HG03280 (cell line): Measurements from ENCODE around the gene LINC01488.

Source experiments
- ATAC-seq: cut with Tn5 transposase; IDR thresholded peaks from one replicate; pipeline ENCODE4 v1.9.1; 2021; ENCODE audit warnings: mild to moderate bottlenecking, moderate library complexity; ENCODE audit not compliant: unreplicated experiment

Gene LINC01488

DNA sequence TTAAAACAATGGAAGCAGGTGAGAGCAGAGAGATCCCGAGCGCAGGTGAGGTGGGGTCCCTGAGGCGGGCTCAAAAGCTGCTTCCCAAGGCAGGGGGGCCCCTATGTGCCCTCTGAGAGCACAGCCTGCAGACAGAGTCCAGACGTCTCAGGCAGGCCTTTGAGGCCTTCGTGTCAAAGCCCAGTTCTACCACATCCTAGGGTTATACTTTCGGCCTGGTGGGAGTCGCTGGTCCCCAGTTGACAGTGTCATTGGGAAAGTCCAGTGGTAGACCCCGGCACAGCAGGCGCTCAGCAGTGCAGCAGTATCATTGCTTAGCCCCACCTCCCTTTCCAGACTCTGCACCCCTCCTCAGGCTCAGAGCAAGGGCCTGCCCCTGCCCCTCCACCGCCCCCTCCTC, 9.1 kb downstream of the LINC01488 start:
- no peak for ATAC-seq

DNA sequence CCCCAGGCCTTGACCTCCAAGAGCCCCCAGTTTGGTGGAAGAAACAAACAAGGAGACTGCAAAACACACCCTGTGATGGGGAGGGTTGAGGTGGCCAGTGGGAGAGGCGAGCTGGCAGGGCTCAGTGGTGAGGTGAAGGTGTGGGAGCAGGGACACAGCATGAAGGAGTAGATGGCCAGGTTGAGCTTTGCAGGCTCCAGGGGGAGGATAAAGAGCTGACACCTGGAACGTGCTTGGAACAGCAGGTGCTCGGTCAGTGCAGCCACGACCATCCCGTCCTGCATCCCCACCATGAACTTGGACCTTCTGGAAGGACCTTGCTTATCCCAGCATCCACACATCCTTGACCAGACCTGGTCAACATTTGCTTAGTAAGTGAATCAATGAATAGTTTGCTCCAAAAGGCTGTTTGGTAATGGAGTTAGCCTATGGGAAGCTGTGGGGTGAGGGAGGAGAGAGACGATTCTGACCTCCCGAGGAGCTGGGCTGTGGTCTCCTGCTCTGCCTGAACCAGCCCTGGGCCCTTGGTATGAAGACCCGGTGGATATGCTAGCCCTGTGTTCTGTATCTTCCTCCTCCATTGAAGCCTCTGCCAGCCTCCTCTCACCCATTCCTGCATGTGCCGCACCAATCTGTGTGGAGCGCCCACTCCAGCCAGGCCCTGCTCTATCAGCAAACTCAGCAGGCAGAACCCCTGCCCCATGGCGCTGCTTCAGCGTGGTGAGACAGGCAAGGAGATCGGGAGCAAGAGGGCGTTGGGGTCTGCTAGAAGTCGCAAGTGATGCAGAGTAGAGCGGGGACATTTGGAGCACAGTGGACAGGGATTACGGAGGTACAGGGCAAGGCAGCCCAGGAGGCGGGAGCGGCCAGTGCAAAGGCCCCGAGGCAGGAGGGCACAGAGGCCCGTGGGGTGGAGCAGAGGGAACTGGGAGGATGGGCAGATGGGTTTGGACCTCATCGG, 9.9 kb downstream of the LINC01488 start:
- no peak for ATAC-seq

DNA sequence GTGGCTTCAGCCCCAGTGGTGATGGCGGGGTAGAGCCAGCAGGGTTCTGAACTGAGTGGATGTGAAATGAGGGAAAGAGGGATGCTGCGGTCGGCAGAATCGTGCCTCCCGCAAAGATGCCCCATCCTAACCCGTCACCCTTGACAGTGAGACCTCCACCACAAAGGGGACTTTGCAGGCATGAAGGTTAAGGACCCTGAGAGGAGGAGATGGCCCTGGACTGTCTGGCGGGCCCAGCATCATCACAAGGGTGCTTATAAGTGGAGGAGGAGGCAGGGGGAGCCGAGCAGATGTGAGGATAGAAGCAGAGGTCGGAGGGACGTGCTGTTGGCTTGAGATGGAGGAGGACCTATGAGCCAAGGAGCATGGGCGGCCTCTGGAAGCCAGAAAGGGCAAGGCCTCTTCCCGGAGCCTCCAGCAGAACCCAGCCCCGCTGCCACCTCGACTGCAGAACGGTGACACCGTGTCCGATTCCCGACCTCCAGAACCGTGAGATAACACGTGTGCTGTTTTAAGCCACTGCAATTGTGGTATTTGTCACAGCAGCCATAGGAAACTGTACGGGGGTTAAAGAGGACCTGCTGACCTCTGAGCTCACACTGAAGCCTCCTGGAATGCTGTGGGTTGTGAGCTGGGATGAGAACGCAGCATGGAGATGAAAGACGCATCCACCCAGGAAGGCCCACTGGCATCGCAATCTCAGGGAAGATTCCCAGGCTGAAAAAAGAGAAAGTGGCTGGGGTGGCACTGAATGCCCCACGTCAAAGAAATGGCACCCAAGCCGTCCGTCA, 10.9 kb downstream of the LINC01488 start:
- no peak for ATAC-seq

DNA sequence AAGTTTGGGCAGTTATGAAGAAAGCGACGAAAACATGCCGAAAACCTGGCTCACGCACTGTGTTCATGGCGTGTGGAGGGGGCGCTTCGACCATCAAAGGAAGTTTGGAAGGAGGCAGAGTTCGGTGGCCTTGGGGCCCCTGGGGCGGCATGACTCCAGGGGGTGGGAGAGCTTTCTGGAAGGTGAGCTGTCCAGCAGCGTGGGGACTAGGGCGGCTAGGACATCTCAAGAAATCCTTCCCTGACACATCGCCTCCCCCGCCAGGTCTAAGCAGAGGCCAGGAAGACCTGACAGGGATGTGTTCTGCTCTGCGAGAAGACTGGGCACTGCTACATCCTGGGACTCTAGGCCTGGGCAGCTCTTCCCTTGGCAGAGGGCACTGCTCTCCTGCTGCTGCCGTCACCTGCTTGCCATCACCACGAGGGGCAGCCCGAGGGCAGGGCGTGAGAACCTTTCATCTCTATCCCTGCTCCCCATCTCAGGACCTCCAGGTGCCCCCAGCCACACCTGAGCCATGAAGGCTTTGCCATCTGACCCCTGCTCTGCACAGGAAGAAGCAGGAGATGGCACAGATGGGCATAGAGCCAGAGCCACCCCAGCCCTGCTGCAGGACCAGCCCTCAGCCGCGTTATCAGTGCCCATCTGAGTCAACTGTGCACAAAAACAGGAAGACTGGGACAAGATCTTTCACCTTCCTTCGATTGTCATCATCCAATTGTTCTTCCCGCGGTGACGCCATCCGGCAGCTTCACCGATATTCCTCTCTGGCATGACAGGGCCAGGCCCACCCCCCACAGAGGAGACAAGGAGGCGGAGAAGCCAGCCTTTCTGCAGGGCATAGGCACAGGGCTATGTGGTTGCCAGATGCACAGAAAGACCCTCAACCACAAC, 12.7 kb downstream of the LINC01488 start:
- no peak for ATAC-seq

DNA sequence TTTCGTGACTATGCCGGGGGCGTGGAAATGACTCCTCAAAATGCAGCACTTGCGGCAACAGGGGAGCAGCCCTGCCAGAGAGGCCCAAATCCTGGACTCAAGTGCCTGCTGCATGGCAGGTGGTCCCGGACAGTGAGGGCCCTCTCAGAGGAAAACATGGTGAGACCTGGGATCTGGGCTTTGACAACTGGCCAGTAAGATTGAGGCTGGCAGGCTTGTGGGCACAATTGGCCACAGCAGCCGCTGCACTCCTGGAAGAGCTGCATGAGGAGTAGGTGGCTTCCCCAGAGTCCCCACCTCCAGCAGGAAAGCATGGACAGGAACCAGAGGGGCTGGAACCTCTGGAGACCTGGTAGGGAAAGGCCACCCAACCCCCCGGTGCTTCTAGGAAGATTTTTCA, 13.4 kb downstream of the LINC01488 start:
- ATAC-seq: no peak

DNA sequence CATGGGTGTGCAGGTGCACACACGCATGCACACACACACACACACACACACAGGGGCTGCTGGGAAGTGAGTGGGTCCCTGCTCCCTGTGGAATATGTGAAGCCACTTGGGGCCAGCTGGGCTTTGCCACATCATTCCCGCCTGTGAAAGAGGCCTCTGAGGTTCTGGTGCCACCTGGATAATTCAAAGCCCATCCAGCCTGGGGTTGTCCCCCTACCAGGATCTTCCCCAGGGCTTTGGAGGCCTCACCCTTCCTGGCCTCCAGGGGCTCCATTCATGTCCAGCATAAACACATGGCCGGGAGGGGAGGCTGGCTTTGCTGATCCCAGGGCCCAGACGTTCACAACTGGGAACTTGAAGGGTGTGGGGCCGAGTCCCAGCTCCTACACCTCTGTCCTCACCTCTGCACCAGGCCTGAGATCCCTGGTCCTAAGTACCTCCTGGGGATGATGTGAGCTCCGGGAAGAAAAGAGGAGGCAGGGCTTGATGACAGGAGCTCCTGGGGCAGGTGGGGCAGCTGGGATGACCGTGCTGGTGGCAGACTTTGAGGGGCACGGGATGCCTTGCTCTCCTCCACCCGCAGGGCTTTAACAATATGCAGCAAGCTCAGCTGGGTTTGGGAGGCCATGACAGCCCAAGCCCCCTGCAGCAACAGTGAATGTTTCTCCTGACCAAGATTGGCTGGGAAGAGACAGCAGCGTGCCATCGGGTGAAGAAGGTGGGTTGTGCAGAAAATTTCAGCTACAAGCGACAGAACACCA, 14.2 kb downstream of the LINC01488 start:
- no peak for ATAC-seq

DNA sequence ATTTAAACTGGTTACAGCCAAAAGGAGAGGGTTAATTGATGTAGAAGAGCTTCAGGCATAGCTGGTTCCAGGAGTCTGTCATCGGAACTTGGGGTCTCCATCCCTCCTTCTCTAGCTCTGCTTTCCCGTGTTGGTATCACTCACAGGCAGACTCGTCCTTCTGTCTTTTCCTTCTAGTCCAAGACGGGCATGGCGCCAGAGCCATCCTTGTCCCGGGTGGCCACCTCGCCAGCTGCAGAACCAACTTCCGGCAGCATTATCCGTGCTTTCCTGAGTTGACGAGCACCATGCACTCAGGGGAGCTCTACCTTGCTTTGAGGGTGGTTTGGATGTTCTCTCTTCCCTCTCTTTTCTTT, 14.7 kb downstream of the LINC01488 start:
- no peak for ATAC-seq

DNA sequence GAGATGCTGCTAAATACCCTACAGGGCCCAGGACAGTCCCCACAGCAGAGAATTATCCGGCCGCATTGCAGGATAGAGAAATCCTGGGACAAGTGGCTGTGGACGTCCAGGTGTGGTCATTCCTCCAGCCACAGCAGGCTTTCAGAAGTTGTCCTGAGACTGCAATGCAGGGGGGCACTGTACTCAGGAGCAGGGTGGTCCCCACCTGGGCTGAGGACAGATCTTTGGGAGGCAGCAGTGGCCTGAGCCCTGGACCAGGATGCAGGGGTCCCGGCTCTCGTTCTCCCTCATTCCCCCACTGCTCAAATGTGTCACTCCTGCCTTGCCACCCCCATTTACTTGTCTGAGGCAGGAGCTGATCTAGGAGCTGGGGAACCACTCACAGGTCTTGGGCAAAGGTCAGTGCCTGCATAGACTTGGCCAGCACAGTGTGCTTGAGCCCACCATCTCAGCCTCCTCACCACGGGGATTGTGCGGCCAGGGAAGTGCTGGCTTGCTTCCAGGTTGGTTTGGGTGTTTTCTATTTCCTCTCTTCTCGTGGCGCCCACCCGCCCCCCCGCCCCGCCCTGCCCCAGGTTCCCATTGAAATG, 15.3 kb downstream of the LINC01488 start:
- ATAC-seq: no peak

DNA sequence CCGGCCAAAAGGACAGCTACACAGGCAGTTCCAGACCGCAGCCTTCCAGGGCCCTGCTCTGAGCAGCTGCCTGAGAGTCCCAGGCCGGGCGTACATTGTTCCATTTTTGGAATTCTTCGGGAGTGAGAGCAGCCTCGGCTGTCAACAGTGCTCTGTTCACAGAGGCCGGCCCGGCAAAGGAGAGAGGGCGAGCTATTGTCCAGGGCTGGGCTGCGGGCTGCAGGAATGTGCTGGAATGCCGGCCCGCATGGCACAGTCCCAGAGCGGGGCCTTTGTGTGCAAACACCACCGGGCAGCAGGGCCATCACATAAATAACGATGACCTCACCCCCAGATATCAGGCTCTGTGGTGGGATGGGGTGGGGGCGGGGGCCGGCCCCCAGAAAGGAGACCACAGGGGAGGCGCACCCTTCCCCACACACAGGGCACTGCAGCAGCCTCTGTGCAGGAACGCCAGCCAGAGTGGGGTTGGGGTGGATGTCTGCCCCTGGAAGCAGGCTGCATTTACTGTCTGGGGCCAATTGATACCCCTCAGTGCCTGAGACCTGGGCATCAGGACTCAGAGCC, 15.8 kb downstream of the LINC01488 start:
- ATAC-seq: no peak

DNA sequence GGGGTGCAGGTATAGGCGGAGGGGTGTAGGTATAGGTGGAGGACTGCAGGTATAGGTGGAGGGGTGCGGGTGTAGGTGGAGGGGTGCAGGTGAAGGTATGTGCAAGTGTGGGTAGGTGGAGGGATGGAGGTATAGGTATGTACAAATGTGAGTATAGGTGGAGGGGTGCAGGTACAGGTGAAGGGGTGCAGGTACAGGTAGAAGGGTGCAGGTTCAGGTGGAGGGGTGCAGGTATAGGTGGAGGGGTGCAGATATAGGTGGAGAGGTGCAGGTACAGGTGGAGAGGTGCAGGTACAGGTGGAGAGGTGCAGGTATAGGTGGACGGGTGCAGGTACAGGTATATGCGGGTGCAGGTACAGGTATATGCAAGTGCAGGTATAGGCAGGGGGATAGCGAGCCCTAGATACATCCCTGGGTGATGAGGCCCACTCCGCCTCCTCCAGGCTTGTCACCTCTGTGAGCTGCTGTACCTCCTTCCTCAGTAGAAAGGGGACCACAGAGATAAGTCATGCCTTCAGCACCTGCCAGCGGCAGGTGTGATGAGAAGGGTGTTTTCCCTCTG, 17.2 kb downstream of the LINC01488 start:
- no peak for ATAC-seq

DNA sequence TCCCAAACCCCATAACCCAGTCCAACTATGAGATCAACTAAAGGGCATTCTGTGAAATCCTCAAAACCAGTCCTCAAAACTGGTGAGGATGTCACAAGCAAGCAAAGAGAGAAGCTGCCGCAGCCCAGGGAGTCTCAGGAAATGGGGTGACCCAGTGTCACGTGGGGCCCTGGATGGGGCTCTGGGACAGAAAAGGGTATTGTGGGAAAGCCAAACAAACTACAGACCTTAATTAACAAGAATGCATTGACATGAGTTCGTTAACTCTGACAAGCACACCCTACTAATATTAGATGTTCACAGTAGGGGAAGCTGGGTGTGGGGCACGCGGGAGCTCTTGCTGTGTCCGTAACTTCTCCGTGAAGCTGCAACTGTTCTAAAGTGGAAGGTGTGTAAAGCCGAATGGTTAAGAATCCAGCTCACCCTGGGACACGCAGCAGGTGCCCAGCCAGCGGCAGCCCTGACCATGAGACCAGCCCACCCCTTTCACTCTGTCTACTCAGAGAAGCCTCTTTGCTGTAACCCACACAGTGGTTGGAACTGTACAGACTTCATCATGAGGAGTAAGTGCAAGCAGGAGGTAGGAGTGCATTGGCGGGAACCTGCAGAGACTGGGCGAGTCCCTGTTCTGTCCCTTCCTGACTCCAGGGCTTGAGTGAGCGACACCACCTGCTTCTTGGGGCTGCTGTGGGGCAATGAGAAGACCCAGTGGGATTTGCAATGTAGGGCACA, 17.9 kb downstream of the LINC01488 start:
- ATAC-seq: no peak

DNA sequence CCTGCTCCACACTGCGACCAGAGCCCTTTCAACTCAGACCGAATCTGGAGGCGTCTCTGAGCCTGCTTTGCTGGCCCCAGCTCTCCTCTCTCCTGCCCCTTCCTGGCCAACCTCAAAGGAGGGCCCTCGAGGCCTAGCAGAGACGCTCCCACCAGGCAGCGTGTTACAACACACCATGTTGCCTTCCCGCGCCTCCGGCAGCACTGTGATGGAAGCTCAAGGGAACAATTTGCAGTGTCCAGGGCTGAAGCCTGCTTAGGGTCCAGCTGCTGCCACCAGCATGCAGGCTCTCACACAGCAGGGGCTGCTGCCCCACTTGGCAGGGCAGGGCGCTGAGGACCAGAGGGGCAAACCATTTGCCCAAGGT, 18.4 kb downstream of the LINC01488 start:
- ATAC-seq: no peak

DNA sequence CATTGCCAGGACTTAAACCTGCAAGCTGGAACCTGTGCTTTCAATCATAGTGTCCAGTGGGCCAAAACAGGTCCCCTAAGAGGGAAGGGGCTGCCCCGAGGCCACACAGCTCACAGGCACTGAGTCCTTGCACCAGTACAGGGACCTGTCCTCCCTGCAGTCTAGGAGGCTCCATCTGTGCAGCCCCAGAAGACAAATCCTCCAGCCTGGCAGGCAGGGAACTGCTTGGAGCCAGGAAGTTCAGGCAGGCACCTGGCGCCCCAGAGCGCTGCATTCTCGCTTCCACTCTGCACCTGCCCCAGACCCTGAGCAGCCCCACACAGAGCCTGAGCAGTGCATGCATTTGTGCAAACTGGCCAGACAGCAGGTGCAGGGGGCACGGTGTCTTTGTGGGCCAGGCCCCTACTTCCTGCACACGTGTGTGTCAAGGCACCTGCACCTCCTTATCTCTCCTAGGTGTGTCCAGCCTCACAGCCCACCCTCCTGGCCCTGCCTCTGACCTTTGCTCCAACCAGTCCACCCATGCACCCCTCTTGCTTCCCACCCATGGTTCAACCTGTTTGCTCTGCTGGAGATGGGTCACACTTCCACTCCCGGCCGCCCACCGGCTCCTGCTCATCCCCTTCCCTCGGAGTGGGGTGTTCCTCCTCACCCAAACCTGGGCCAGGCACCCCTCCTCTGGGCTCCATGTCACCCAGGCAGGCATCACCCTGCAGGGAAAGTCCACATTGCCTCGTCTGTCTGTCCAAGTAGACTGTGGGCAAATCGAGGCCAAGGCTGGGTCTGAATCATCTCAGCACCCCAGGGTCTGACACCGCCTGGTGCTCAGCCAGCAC, 19.0 kb downstream of the LINC01488 start:
- ATAC-seq: no peak

DNA sequence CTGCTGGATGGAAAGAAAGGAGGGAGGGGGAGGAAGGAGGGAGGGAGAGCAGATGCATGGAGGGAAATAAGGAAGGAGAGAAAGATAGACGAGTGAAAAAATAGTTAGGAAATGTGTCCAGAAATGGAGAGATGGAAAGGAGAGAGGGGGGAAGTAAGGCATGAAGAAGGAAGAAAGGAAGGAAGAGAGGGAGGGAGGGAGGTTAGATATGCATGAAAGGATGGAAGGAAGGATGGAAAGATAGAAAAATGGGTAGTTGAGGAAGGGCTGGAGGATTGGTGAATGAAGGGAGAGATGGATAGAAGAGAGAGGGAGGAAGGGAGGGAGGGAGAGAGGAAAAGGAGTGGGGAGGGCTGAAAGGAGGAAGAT, 19.6 kb downstream of the LINC01488 start:
- ATAC-seq: no peak

DNA sequence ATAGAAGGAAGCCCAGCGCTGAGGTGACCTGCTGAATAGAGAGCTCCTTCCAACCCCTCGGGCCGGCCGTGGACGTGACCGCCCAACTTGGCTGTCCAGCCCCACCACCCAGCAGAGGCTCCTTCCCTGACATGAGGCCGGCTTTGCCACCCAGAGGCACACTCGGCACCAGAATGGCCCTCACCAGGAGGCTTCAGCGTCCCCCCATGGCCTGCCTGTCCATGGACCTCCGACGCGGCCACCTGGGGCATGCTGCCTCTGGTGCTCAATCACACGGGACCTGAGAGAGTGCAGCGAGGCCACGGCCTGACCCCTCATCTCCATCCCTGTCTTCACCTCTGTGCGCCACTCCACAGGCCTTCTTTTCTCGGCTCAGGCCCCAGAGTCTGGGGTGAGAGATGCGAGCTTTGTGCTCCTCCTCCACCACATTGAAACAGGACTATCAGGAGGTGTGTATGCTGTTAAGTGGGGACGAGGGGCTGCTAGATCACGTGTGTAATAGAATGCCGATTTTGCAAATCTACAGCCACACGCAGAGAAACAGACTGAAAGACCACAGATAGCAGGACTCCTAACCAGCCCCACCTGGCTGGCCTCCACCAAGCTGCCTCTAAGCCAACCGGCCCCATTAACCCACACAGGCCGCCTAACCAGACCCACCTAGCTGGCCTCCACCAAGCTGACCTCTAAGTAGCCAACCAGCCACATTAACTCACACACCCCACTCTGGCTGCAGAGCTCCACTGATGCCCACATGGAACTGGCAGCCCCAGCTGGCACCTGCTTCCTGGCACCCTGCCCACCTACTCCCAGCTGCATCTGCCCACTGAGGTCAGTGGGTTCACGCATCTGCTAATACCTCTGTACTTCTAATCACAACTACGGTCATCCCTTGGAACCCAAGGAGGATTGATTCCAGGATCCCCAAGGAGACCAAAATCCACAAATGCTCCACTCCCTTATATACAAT, 20.7 kb downstream of the LINC01488 start:
- no peak for ATAC-seq

DNA sequence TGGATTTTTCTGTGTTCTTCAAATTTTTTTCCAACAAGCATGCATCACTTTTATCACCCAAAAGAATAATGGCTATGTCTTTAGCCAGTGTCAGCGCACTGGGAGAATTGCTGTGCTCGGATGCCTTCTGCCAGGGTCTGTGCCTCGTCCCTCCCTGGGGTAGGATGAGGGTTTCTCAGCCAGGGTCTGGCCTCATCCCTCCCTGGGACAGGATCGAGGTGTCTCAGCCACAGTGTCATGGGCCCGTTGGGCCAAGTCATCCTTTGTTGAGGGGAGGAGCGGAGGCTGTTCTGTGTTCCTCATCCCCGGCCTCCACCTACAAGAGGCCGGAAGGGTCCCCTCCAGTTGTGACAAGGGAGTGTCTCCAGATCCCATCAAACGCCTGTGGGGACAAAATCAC, 22.7 kb downstream of the LINC01488 start:
- ATAC-seq: no peak
